Keratinocyte (primary cell): ENCODE measurements around the gene USP31.

Source experiments
- EZH2 ChIP-seq: IDR thresholded peaks from one replicate; pipeline ENCODE4 v1.6.1; 2012; ENCODE audit warnings: inconsistent platforms, mild to moderate bottlenecking, low read length, moderate library complexity
- TF ChIP-seq, protein P1 (sequence below), 3 experiments: IDR thresholded peaks in 1 of 3; conservative IDR thresholded peaks in 1 of 3; optimal IDR thresholded peaks in 1 of 3; 2 replicates in 2 of 3; 3 replicates in 1 of 3; pipeline versions ENCODE3 to v1.5.1; 2011; ENCODE audit warnings: low read length in 3 of 3, mild to moderate bottlenecking in 3 of 3, moderate library complexity in 2 of 3, control low read depth in 1 of 3, inconsistent platforms in 1 of 3; ENCODE audit not compliant: insufficient read depth in 2 of 3; ENCODE audit errors: extremely low read depth in 1 of 3

DNA sequence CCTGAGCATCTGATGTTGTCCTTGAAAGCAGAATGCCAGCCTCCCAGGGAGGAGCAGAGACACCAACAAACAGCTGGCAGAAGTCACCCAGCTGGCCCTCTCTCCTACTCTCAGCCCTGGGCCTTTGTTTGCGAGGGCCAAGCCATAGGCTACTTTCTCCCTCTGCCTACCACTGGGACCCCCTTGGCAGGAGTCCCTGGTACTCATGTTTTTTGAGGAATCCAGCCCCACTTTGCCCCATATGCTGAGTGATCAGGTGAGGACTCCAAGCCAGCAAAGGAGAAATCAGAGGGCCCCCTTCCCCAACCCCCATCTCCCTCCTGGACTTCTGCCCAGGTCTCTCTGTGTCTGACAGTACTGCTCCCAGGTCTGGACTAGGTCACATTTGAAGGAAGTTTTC lies 121.9 kb downstream of the USP31 start:
- no peak for TF ChIP-seq EZH2
- TF ChIP-seq, protein P1, sequence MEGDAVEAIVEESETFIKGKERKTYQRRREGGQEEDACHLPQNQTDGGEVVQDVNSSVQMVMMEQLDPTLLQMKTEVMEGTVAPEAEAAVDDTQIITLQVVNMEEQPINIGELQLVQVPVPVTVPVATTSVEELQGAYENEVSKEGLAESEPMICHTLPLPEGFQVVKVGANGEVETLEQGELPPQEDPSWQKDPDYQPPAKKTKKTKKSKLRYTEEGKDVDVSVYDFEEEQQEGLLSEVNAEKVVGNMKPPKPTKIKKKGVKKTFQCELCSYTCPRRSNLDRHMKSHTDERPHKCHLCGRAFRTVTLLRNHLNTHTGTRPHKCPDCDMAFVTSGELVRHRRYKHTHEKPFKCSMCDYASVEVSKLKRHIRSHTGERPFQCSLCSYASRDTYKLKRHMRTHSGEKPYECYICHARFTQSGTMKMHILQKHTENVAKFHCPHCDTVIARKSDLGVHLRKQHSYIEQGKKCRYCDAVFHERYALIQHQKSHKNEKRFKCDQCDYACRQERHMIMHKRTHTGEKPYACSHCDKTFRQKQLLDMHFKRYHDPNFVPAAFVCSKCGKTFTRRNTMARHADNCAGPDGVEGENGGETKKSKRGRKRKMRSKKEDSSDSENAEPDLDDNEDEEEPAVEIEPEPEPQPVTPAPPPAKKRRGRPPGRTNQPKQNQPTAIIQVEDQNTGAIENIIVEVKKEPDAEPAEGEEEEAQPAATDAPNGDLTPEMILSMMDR (optimal IDR thresholded peaks at IDR 0.05 in 1 of 3, IDR thresholded peaks at IDR 0.05 in 1 of 3, conservative IDR thresholded peaks at IDR 0.05 in 1 of 3; ENCODE audit: extremely low read depth in 1 of 3, insufficient read depth in 2 of 3, low read length in 3 of 3) = no peak
